Erythroblast (primary cell): ENCODE results near the gene SESN1.

Experiments
- GATA1 ChIP-seq: IDR thresholded peaks from 2 replicates; pipeline ENCODE4 v1.6.1; 2011; ENCODE audit warnings: low read depth, mild to moderate bottlenecking, control low read depth, low read length, moderate library complexity
- POLR2A ChIP-seq: IDR thresholded peaks from 2 replicates; pipeline ENCODE4 v1.6.1; 2011; ENCODE audit warnings: mild to moderate bottlenecking, low read length

GRCh38 chr6:108958900-108959770, 135.5 kb downstream of the SESN1 start:
- TF ChIP-seq POLR2A, result no peak
- TF ChIP-seq GATA1, result no peak
